ENCODE results near the gene SLC10A1.

- TF ChIP-seq CTCF (conservative IDR thresholded peaks at IDR 0.05; ENCODE audit: low read depth in 2 of 2) (no peak), STAT1 (IDR thresholded peaks at IDR 0.05; ENCODE audit: unreplicated experiment) (no peak), EZH2 (IDR thresholded peaks at IDR 0.05; ENCODE audit: low read depth, unreplicated experiment) (no peak)
Measured at GRCh38 chr14:69766984-69767368, 30.1 kb downstream of the SLC10A1 start, which contains the start of gene SRSF5.

Data from GM23338 (cell line).